MM.1S (cell line): ENCODE results near the gene SPINT1.

ENCODE experiments used
- DNase-seq: peaks from one replicate; pipeline ENCODE4 v3.0.0-alpha.2; 2015
- H2AFZ ChIP-seq: fragments of 300-600 bp; sonication (generic); 2 replicates; pipeline ENCODE4 v1.6.0; 2016; ENCODE audit warnings: antibody characterized with exemption, low read length
- H3F3A ChIP-seq: fragments of 300-600 bp; sonication (generic); 2 replicates; pipeline ENCODE4 v1.6.1; 2016; ENCODE audit warnings: mild to moderate bottlenecking, antibody characterized with exemption, low read length, moderate library complexity, mixed read lengths; ENCODE audit not compliant: insufficient read depth
- H3K27ac ChIP-seq: fragments of 300-600 bp; sonication (generic); 2 replicates; pipeline ENCODE4 v1.5.1; 2016; ENCODE audit warnings: mild to moderate bottlenecking, low read length
- H3K27me3 ChIP-seq: fragments of 300-600 bp; sonication (generic); replicated peaks from 2 replicates; pipeline ENCODE4 v1.6.0; 2016; ENCODE audit warnings: low read length; ENCODE audit not compliant: insufficient read depth
- H3K36me3 ChIP-seq: fragments of 300-600 bp; sonication (generic); replicated peaks from 2 replicates; pipeline ENCODE4 v1.6.1; 2016; ENCODE audit warnings: mild to moderate bottlenecking, low read length, mixed read lengths; ENCODE audit not compliant: insufficient read depth
- H3K4me1 ChIP-seq: fragments of 300-600 bp; sonication (generic); 2 replicates; pipeline ENCODE4 v1.6.1; 2016; ENCODE audit warnings: low read length, mixed read lengths
- H3K4me2 ChIP-seq: fragments of 300-600 bp; sonication (generic); 2 replicates; pipeline ENCODE4 v1.6.0; 2016; ENCODE audit warnings: low read depth, low read length
- H3K4me3 ChIP-seq: fragments of 300-600 bp; sonication (generic); 2 replicates; pipeline ENCODE4 v1.5.1; 2016; ENCODE audit warnings: low read length, mixed read lengths
- H3K79me2 ChIP-seq: fragments of 300-600 bp; sonication (generic); 2 replicates; pipeline ENCODE4 v1.6.1; 2016; ENCODE audit warnings: mixed run types, low read length, mixed read lengths
- H3K9ac ChIP-seq: fragments of 300-600 bp; sonication (generic); 2 replicates; pipeline ENCODE4 v1.6.1; 2016; ENCODE audit warnings: low read length, mixed read lengths
- H3K9me2 ChIP-seq: fragments of 300-600 bp; sonication (generic); replicated peaks from 2 replicates; pipeline ENCODE4 v1.6.1; 2016; ENCODE audit warnings: mild to moderate bottlenecking, low read length, mixed read lengths; ENCODE audit not compliant: insufficient read depth
- H3K9me3 ChIP-seq: fragments of 300-600 bp; sonication (generic); replicated peaks from 2 replicates; pipeline ENCODE4 v1.6.1; 2016; ENCODE audit warnings: mild to moderate bottlenecking, low read length, mixed read lengths; ENCODE audit not compliant: insufficient read depth
- H4K20me1 ChIP-seq: fragments of 300-600 bp; sonication (generic); 2 replicates; pipeline ENCODE4 v1.6.1; 2016; ENCODE audit warnings: mild to moderate bottlenecking, low read length, moderate library complexity, mixed read lengths; ENCODE audit not compliant: insufficient read depth
- EZH2 ChIP-seq: fragments of 300-600 bp; sonication (generic); optimal IDR thresholded peaks from 2 replicates; pipeline ENCODE3; 2017; ENCODE audit warnings: low read depth, mild to moderate bottlenecking, antibody characterized with exemption, low read length, mixed read lengths
- EZH2phosphoT487 ChIP-seq: fragments of 300-600 bp; sonication (generic); IDR thresholded peaks from 2 replicates; pipeline ENCODE4 v1.6.1; 2018; ENCODE audit warnings: antibody characterized with exemption, low read length
- TF ChIP-seq, protein P1 (sequence below): fragments of 300-600 bp; sonication (generic); IDR thresholded peaks from 2 replicates; pipeline ENCODE4 v1.5.1; 2016; ENCODE audit warnings: antibody characterized with exemption, low read length, mixed read lengths

Gene SPINT1

DNA sequence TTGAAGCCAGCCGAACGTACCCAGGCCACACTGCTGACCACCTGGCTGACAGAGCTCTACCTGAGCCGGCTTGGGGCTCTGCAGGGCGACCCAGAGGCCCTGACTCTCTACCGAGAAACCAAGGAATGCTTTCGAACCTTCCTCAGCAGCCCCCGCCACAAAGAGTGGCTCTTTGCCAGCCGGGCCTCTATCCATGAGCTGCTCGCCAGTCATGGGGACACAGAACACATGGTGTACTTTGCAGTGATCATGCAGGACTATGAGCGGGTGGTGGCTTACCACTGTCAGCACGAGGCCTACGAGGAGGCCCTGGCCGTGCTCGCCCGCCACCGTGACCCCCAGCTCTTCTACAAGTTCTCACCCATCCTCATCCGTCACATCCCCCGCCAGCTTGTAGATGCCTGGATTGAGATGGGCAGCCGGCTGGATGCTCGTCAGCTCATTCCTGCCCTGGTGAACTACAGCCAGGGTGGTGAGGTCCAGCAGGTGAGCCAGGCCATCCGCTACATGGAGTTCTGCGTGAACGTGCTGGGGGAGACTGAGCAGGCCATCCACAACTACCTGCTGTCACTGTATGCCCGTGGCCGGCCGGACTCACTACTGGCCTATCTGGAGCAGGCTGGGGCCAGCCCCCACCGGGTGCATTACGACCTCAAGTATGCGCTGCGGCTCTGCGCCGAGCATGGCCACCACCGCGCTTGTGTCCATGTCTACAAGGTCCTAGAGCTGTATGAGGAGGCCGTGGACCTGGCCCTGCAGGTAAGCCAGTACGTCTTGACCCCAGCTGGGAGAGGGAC, 56.6 kb downstream of the SPINT1 start:
- H3K27ac ChIP-seq, result no peak overlapping the region
- H3K36me3 ChIP-seq, result no peaks in the 10 kb centered on the region
- H3K9me3 ChIP-seq, result no peaks in the 10 kb centered on the region
- H3K9me2 ChIP-seq, result no peaks in the 10 kb centered on the region
- H4K20me1 ChIP-seq, result no peaks in the 10 kb centered on the region
- no peak overlapping the region for H3K4me2 ChIP-seq
- no peak overlapping the region for H3K9ac ChIP-seq
- peaks cover 32% of the 10 kb centered on the region for H3K79me2 ChIP-seq
- peaks cover 7% of the 10 kb centered on the region for H3F3A ChIP-seq
- no peak overlapping the region for H2AFZ ChIP-seq
- no peak for DNase-seq
- TF ChIP-seq EZH2phosphoT487, result no peak
- no peak overlapping the region for H3K4me3 ChIP-seq
- H3K27me3 ChIP-seq, result no peaks in the 10 kb centered on the region
- H3K4me1 ChIP-seq, result peaks cover 2% of the 10 kb centered on the region

DNA sequence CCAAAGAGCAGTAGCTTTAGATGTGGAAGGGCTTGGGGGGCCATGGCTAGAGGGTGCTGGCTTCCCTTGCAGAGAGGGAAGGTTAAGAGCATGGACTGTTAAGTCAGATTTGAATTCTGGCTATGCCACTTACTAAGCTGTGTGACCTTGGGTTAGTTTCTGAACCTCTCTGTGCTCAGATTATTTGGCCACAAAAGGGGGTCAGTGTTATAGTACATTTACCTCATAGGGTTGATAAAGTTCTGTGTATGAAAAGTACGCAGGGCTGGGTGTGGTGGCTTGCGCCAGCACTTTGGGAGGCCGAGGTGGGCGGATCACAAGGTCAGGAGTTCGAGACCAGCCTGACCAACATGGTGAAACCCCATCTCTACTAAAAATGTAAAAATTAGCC, 57.2 kb downstream of the SPINT1 start:
- Histone ChIP-seq H3K27ac (no peak overlapping the region), H3K79me2 (peaks cover 26% of the 10 kb centered on the region), H3K36me3 (no peaks in the 10 kb centered on the region), H3K4me2 (no peak overlapping the region), H3K9me3 (no peaks in the 10 kb centered on the region), H3K4me1 (peaks cover 5% of the 10 kb centered on the region), H3K4me3 (no peak overlapping the region), H3F3A (peaks cover 13% of the 10 kb centered on the region), H4K20me1 (no peaks in the 10 kb centered on the region), H2AFZ (no peak overlapping the region), H3K27me3 (no peaks in the 10 kb centered on the region), H3K9me2 (no peaks in the 10 kb centered on the region), H3K9ac (no peak overlapping the region)
- TF ChIP-seq, protein P1, sequence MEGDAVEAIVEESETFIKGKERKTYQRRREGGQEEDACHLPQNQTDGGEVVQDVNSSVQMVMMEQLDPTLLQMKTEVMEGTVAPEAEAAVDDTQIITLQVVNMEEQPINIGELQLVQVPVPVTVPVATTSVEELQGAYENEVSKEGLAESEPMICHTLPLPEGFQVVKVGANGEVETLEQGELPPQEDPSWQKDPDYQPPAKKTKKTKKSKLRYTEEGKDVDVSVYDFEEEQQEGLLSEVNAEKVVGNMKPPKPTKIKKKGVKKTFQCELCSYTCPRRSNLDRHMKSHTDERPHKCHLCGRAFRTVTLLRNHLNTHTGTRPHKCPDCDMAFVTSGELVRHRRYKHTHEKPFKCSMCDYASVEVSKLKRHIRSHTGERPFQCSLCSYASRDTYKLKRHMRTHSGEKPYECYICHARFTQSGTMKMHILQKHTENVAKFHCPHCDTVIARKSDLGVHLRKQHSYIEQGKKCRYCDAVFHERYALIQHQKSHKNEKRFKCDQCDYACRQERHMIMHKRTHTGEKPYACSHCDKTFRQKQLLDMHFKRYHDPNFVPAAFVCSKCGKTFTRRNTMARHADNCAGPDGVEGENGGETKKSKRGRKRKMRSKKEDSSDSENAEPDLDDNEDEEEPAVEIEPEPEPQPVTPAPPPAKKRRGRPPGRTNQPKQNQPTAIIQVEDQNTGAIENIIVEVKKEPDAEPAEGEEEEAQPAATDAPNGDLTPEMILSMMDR, result no peak
- TF ChIP-seq EZH2phosphoT487, result no peak
- TF ChIP-seq EZH2, result no peak
- DNase-seq, result no peak

DNA sequence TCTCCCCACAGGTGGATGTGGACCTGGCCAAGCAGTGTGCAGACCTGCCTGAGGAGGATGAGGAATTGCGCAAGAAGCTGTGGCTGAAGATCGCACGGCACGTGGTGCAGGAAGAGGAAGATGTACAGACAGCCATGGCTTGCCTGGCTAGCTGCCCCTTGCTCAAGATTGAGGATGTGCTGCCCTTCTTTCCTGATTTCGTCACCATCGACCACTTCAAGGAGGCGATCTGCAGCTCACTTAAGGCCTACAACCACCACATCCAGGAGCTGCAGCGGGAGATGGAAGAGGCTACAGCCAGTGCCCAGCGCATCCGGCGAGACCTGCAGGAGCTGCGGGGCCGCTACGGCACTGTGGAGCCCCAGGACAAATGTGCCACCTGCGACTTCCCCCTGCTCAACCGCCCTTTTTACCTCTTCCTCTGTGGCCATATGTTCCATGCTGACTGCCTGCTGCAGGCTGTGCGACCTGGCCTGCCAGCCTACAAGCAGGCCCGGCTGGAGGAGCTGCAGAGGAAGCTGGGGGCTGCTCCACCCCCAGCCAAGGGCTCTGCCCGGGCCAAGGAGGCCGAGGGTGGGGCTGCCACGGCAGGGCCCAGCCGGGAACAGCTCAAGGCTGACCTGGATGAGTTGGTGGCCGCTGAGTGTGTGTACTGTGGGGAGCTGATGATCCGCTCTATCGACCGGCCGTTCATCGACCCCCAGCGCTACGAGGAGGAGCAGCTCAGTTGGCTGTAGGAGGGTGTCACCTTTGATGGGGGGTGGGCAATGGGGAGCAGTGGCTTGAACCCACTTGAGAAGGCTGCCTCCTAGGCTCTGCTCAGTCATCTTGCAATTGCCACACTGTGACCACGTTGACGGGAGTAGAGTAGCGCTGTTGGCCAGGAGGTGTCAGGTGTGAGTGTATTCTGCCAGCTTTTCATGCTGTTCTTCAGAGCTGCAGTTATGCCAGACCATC, 59.0 kb downstream of the SPINT1 start:
- no peak overlapping the region for H3K27ac ChIP-seq
- no peak overlapping the region for H3K9ac ChIP-seq
- no peak overlapping the region for H3K4me3 ChIP-seq
- H3K27me3 ChIP-seq, result no peaks in the 10 kb centered on the region
- DNase-seq, result no peak
- no peaks in the 10 kb centered on the region for H3K36me3 ChIP-seq
- peaks cover 18% of the 10 kb centered on the region for H3F3A ChIP-seq
- H3K4me2 ChIP-seq, result no peak overlapping the region
- TF ChIP-seq EZH2 (no peak), EZH2phosphoT487 (no peak)
- TF ChIP-seq, protein P1, result no peak
- H3K9me3 ChIP-seq, result no peaks in the 10 kb centered on the region
- no peaks in the 10 kb centered on the region for H3K9me2 ChIP-seq
- no peak overlapping the region for H2AFZ ChIP-seq
- peaks cover 16% of the 10 kb centered on the region for H3K4me1 ChIP-seq
- H3K79me2 ChIP-seq, result peaks cover 23% of the 10 kb centered on the region
- H4K20me1 ChIP-seq, result no peaks in the 10 kb centered on the region
